ENCODE results near the gene STAT4. TPM values are rescaled to one million over a fixed set of nuclear protein-coding genes. Genes with fewer than 3 reads are reported as not detected.

Gene STAT4
- total RNA-seq, 1 donor: 5.9 TPM

GRCh38 chr2:191050640-191050987, 100.2 kb downstream of the STAT4 start:
- no peak for DNase-seq (ENCODE audit: low read depth in 2 of 3, low spot score in 2 of 3)

- no peak for DNase-seq (ENCODE audit: low read depth in 2 of 3, low spot score in 2 of 3)
Measured at GRCh38 chr2:191049728-191050639, 100.8 kb downstream of the STAT4 start.

- no peak for DNase-seq (ENCODE audit: low read depth in 2 of 3, low spot score in 2 of 3)
Measured at GRCh38 chr2:191048073-191048472, 102.7 kb downstream of the STAT4 start.

- DNase-seq (ENCODE audit: low read depth in 2 of 3, low spot score in 2 of 3): no peak
Measured at GRCh38 chr2:191045141-191045540, 105.7 kb downstream of the STAT4 start.

GRCh38 chr2:191043438-191043837, 107.4 kb downstream of the STAT4 start:
- no peak for DNase-seq (ENCODE audit: low read depth in 2 of 3, low spot score in 2 of 3)

- no peak for DNase-seq (ENCODE audit: low read depth in 2 of 3, low spot score in 2 of 3)
Measured at GRCh38 chr2:191041418-191042161, 109.2 kb downstream of the STAT4 start.

GRCh38 chr2:191039616-191040015, 111.2 kb downstream of the STAT4 start:
- no peak for DNase-seq (ENCODE audit: low read depth in 2 of 3, low spot score in 2 of 3)

GRCh38 chr2:191038741-191039140, 112.1 kb downstream of the STAT4 start:
- DNase-seq (ENCODE audit: low read depth in 2 of 3, low spot score in 2 of 3): no peak

- peak in 2 of 3 donors; percentile 40 to 57 for DNase-seq (ENCODE audit: low read depth in 2 of 3, low spot score in 2 of 3)
Measured at GRCh38 chr2:191038241-191038725, 112.5 kb downstream of the STAT4 start.

GRCh38 chr2:191037351-191037750, 113.4 kb downstream of the STAT4 start:
- DNase-seq (ENCODE audit: low read depth in 2 of 3, low spot score in 2 of 3): no peak

- no peak for DNase-seq (ENCODE audit: low read depth in 2 of 3, low spot score in 2 of 3)
Measured at GRCh38 chr2:191036363-191036762, 114.4 kb downstream of the STAT4 start.

- no peak for DNase-seq (ENCODE audit: low read depth in 2 of 3, low spot score in 2 of 3)
Measured at GRCh38 chr2:191032588-191033429, 118.0 kb downstream of the STAT4 start.

GRCh38 chr2:191031256-191031655, 119.5 kb downstream of the STAT4 start:
- no peak for DNase-seq (ENCODE audit: low read depth in 2 of 3, low spot score in 2 of 3)

- peak in 2 of 3 donors; percentile 62 to 66 for DNase-seq (ENCODE audit: low read depth in 2 of 3, low spot score in 2 of 3)
Measured at GRCh38 chr2:191030521-191031154, 120.2 kb downstream of the STAT4 start.

GRCh38 chr2:191029280-191029950, 121.4 kb downstream of the STAT4 start:
- no peak for DNase-seq (ENCODE audit: low read depth in 2 of 3, low spot score in 2 of 3)

GRCh38 chr2:191026377-191026776, 124.4 kb downstream of the STAT4 start:
- no peak for DNase-seq (ENCODE audit: low read depth in 2 of 3, low spot score in 2 of 3)

- DNase-seq (ENCODE audit: low read depth in 2 of 3, low spot score in 2 of 3): no peak
Measured at GRCh38 chr2:191025135-191025534, 125.7 kb downstream of the STAT4 start.

- peak in 2 of 3 donors; percentile 33 to 66 for DNase-seq (ENCODE audit: low read depth in 2 of 3, low spot score in 2 of 3)
Measured at GRCh38 chr2:191023235-191023679, 127.5 kb downstream of the STAT4 start.

GRCh38 chr2:191020742-191021381, 129.9 kb downstream of the STAT4 start:
- DNase-seq (ENCODE audit: low read depth in 2 of 3, low spot score in 2 of 3): peak in 2 of 3 donors; percentile 56 to 60
